ENCODE results near the gene DIRAS1. TPM values are rescaled to one million over a fixed set of nuclear protein-coding genes. Genes with fewer than 3 reads are reported as not detected.

DIRAS1 gene
- total and polyA plus RNA-seq, 2 of the 4 experiments (the other 2 are of a cell fraction) = 1.4 to 10.3 TPM

- no TSS peak for BruUV-seq (replicated peaks)
- Histone ChIP-seq H3K36me3 (ENCODE audit: control insufficient read depth, insufficient read depth, low read length) (peaks cover 75% of the 10 kb centered on the region), H3K14ac (replicated peaks; ENCODE audit: low read depth, low read length) (no peak overlapping the region), H4K5ac (ENCODE audit: low read depth, low read length) (no peak overlapping the region), H2BK120ac (ENCODE audit: low read depth, low read length) (no peak overlapping the region), H3K4me2 (ENCODE audit: low read depth, low read length) (no peak overlapping the region), H2BK20ac (ENCODE audit: low read depth, low read length) (no peak overlapping the region), H2BK5ac (ENCODE audit: low read depth, low read length, poor library complexity, severe bottlenecking) (no peak overlapping the region), H2BK15ac (ENCODE audit: low read depth, low read length) (no peak overlapping the region), H3K23ac (ENCODE audit: low read depth, low read length) (no peak overlapping the region), H3K4ac (ENCODE audit: low read depth, low read length) (no peak overlapping the region), H4K8ac (ENCODE audit: low read depth in 2 of 2, low read length in 2 of 2) (no peak overlapping the region), H2AK9ac (replicated peaks; ENCODE audit: low read depth, low read length, poor library complexity) (no peak overlapping the region), H3K9me1 (ENCODE audit: insufficient read depth, low read length) (no peaks in the 10 kb centered on the region; the same call in 1 of the 2 replicates), H3K27ac (ENCODE audit: insufficient read depth, low read length) (no peak overlapping the region), H3K9me3 (ENCODE audit: control insufficient read depth, insufficient read depth, low read length) (no peaks in the 10 kb centered on the region), H4K91ac (ENCODE audit: insufficient read depth, low read depth, low read length) (no peak overlapping the region), H3K4me1 (ENCODE audit: control insufficient read depth, insufficient read depth, low read length) (no peaks in the 10 kb centered on the region), H3K79me1 (ENCODE audit: low read depth in 1 of 2, low read length in 2 of 2) (peaks cover 0 to 13% of the 10 kb centered on the region in 2 experiments; a peak in 3 of 4 replicates), H2AFZ (replicated peaks; ENCODE audit: low read length, poor library complexity) (no peak overlapping the region), H2AK5ac (ENCODE audit: low read depth, low read length) (no peak overlapping the region), H3K9ac (ENCODE audit: low read depth, low read length) (no peak overlapping the region), H3K27me3 (ENCODE audit: control insufficient read depth, insufficient read depth, low read length) (no peaks in the 10 kb centered on the region), H3K18ac (ENCODE audit: low read depth, low read length) (no peak overlapping the region), H4K20me1 (ENCODE audit: insufficient read depth, low read length) (peaks cover 1% of the 10 kb centered on the region), H3K56ac (ENCODE audit: extremely low read depth, insufficient read depth, low read length) (no peak overlapping the region), H3K4me3 (ENCODE audit: insufficient read depth, low read depth, low read length) (no peak overlapping the region)
- ChIA-PET POLR2A (ENCODE audit: unreplicated experiment) (no interaction called here), CTCF (no interaction called here)
- intact Hi-C loops (cut with micrococcal nuclease) (no loop called here), in situ Hi-C loops (cut with MboI; ENCODE audit: low sequenced_read_pairs) (no loop called here), dilution Hi-C loops (cut with HindIII; ENCODE audit: low sequenced_read_pairs, unreplicated experiment) (no loop called here)
- DNase-seq = no peak
- no peak for TF ChIP-seq CHD1 (IDR thresholded peaks at IDR 0.05; ENCODE audit: low read depth, low read length)
- TF ChIP-seq MXI1 (IDR thresholded peaks at IDR 0.05; ENCODE audit: borderline replicate concordance, low read depth, low read length) = no peak
- no peak for TF ChIP-seq NFE2L2 (IDR thresholded peaks at IDR 0.05; ENCODE audit: low read depth, low read length)
- TF ChIP-seq CEBPB (IDR thresholded peaks at IDR 0.05; ENCODE audit: low read depth, low read length) = no peak
- TF ChIP-seq FOS (IDR thresholded peaks at IDR 0.05; ENCODE audit: low read depth, low read length) = no peak
- no peak for TF ChIP-seq BHLHE40 (IDR thresholded peaks at IDR 0.05; ENCODE audit: low read depth, low read length)
- TF ChIP-seq MAZ (IDR thresholded peaks at IDR 0.05; ENCODE audit: borderline replicate concordance, low read depth, low read length) = no peak
- no peak for TF ChIP-seq ELK1 (IDR thresholded peaks at IDR 0.05; ENCODE audit: borderline replicate concordance, low read depth, low read length)
- no peak for TF ChIP-seq SMC3 (IDR thresholded peaks at IDR 0.05; ENCODE audit: low read depth, low read length)
- no peak for TF ChIP-seq CTCF (conservative IDR thresholded peaks at IDR 0.05; ENCODE audit: low read depth, low read length)
- TF ChIP-seq RCOR1 (IDR thresholded peaks at IDR 0.05; ENCODE audit: insufficient replicate concordance, low read length) = no peak
- TF ChIP-seq RFX5 (IDR thresholded peaks at IDR 0.05; ENCODE audit: low read depth, low read length) = no peak
- no peak for TF ChIP-seq MAFK (IDR thresholded peaks at IDR 0.05; ENCODE audit: low read depth, low read length)
- no peak for TF ChIP-seq POLR2A (IDR thresholded peaks at IDR 0.05; ENCODE audit: low read depth, low read length)
- no peak for TF ChIP-seq USF2 (IDR thresholded peaks at IDR 0.05; ENCODE audit: low read depth, low read length)
- no peak for TF ChIP-seq RAD21 (IDR thresholded peaks at IDR 0.05; ENCODE audit: low read length)
- 99% methylated on average over 8 of the region's 17 CpGs; no CpG with 5 or more reads in 1 of the 2 experiments for WGBS, 2 experiments (ENCODE audit: extremely low coverage in 2 of 2, insufficient read length in 1 of 2)
- ATAC-seq (ENCODE audit: low read depth) = no peak
These were observed 37.6 kb upstream of the DIRAS1 start for GRCh38 chr19:2758601-2759313.
